Panc1 (cell line): ENCODE measurements around the gene ARGLU1. TPM values are rescaled to one million over a fixed set of nuclear protein-coding genes. Genes with fewer than 3 reads are reported as not detected.

Source experiments
- ATAC-seq: fragments of 200-7000 bp; cut with Tn5 transposase; 2 replicates; pipeline ENCODE4 v1.9.1; 2020; ENCODE audit warnings: mild to moderate bottlenecking, moderate library complexity
- BruUV-seq: library from RNA; stranded (reverse); fragments of 400-500 nt; replicated peaks from 2 replicates; lab custom pipeline; 2021; lab: Mats Ljungman, UMichigan
- CTCF ChIA-PET: fragments of 300-600 bp; sonication (Branson Sonifier 250); formaldehyde crosslinking; loops from one replicate; lab custom pipeline; 2022; ENCODE audit warnings: antibody characterized with exemption; lab: Charles Lee
- POLR2A ChIA-PET: fragments of 300-600 bp; sonication (Branson Sonifier 250); formaldehyde crosslinking; loops from one replicate; lab custom pipeline; 2022; ENCODE audit warnings: antibody characterized with exemption; lab: Charles Lee
- DNase-seq: peaks from one replicate; pipeline ENCODE4 v3.0.0-alpha.2; 2010; ENCODE audit warnings: low read depth, low spot score
- H3K27ac ChIP-seq: 2 replicates; pipeline ENCODE4 v1.5.1; 2011; ENCODE audit warnings: mild to moderate bottlenecking, low read length, inconsistent platforms
- H3K27me3 ChIP-seq: fragments of 200-500 bp; sonication (Bioruptor generic); 2 replicates; pipeline ENCODE4 v1.6.0; 2014; ENCODE audit warnings: low read length, inconsistent platforms; ENCODE audit not compliant: control insufficient read depth, insufficient read depth
- H3K36me3 ChIP-seq: fragments of 200-500 bp; sonication (Bioruptor generic); 2 replicates; pipeline ENCODE4 v1.5.1; 2014; ENCODE audit warnings: inconsistent platforms, mild to moderate bottlenecking, low read length, moderate library complexity; ENCODE audit not compliant: control insufficient read depth, insufficient read depth
- H3K4me1 ChIP-seq: 2 replicates; pipeline ENCODE4 v1.5.1; 2011; ENCODE audit warnings: inconsistent platforms, mild to moderate bottlenecking, low read length, moderate library complexity; ENCODE audit not compliant: control insufficient read depth, insufficient read depth
- H3K4me3 ChIP-seq, 2 experiments: 2 replicates each; pipeline ENCODE4 v1.5.1; 2011 to 2012; ENCODE audit warnings: low read depth in 2 of 2, low read length in 2 of 2, mild to moderate bottlenecking in 2 of 2, inconsistent platforms in 1 of 2, moderate library complexity in 1 of 2
- H3K9me3 ChIP-seq: fragments of 200-500 bp; sonication (Bioruptor generic); 2 replicates; pipeline ENCODE4 v1.5.1; 2014; ENCODE audit warnings: low read depth, mild to moderate bottlenecking, inconsistent platforms, low read length, moderate library complexity; ENCODE audit not compliant: control insufficient read depth, insufficient read depth
- CTCF ChIP-seq: fragments of 450-650 bp; IDR thresholded peaks from 2 replicates; pipeline ENCODE4 v1.5.1; 2017; ENCODE audit warnings: mild to moderate bottlenecking
- POLR2AphosphoS5 ChIP-seq: IDR thresholded peaks from 2 replicates; pipeline ENCODE4 v1.6.1; 2012; ENCODE audit warnings: mild to moderate bottlenecking, low read depth, low read length, moderate library complexity
- REST ChIP-seq, 2 experiments: IDR thresholded peaks; 2 replicates each; pipeline ENCODE4 v1.6.1; 2011 to 2012; ENCODE audit warnings: low read depth in 2 of 2, control low read depth in 1 of 2, low read length in 1 of 2, mild to moderate bottlenecking in 1 of 2, moderate library complexity in 1 of 2; ENCODE audit not compliant: insufficient read depth in 1 of 2
- SIN3A ChIP-seq: IDR thresholded peaks from 2 replicates; pipeline ENCODE4 v1.6.1; 2012; ENCODE audit warnings: low read depth, mild to moderate bottlenecking, low read length, moderate library complexity, borderline replicate concordance; ENCODE audit not compliant: insufficient read depth
- TCF7L2 ChIP-seq: IDR thresholded peaks from 2 replicates; pipeline ENCODE4 v1.6.1; 2011; ENCODE audit warnings: mild to moderate bottlenecking, low read depth, low read length, inconsistent platforms
- in situ Hi-C: cut with HindIII; loops from 2 replicates; pipeline ENCODE4 v1.10.0; 2016; ENCODE audit warnings: low sequenced_read_pairs, low pct_unique_long_range_greater_than_20kb
- intact Hi-C: fragments of 100-400 bp; cut with micrococcal nuclease; formaldehyde crosslinking; loops from one replicate; pipeline ENCODE4 v1.10.0; 2022; ENCODE audit not compliant: unreplicated experiment
- total RNA-seq: library from RNA; stranded (reverse); gene quantifications from one replicate; pipeline ENCODE4 v1.2.1, GENCODE V29; 2021; ENCODE audit not compliant: unreplicated experiment

Gene ARGLU1
- total RNA-seq, 1 experiment from 2014 or later: 38.5 TPM

GRCh38 chr13:106493533-106494220 lies 74.3 kb downstream of the ARGLU1 start:
- no peak for DNase-seq
- Histone ChIP-seq H3K27me3 (no peaks in the 10 kb centered on the region), H3K36me3 (no peaks in the 10 kb centered on the region), H3K27ac (no peak overlapping the region), H3K4me1 (no peaks in the 10 kb centered on the region), H3K9me3 (no peaks in the 10 kb centered on the region), H3K4me3 (no peak overlapping the region)
- no peak for TF ChIP-seq REST (IDR thresholded peaks at IDR 0.05; ENCODE audit: insufficient read depth in 1 of 2, low read depth in 2 of 2, low read length in 1 of 2)
- no peak for TF ChIP-seq CTCF
- no peak for TF ChIP-seq SIN3A
- TF ChIP-seq POLR2AphosphoS5: no peak
- no peak for TF ChIP-seq TCF7L2
- no peak for ATAC-seq
- BruUV-seq: no TSS peak
- ChIA-PET CTCF (no interaction called here), POLR2A (no interaction called here)
- intact Hi-C loops (no loop called here), in situ Hi-C loops (no loop called here)

GRCh38 chr13:106492588-106493475 lies 75.1 kb downstream of the ARGLU1 start:
- BruUV-seq: no TSS peak
- Histone ChIP-seq H3K36me3 (no peaks in the 10 kb centered on the region), H3K4me3 (no peak overlapping the region), H3K27ac (no peak overlapping the region), H3K9me3 (no peaks in the 10 kb centered on the region), H3K4me1 (no peaks in the 10 kb centered on the region), H3K27me3 (no peaks in the 10 kb centered on the region)
- DNase-seq (no peak), ATAC-seq (no peak)
- ChIA-PET POLR2A (no interaction called here), CTCF (no interaction called here)
- in situ Hi-C loops (no loop called here), intact Hi-C loops (no loop called here)
- TF ChIP-seq CTCF (no peak), POLR2AphosphoS5 (no peak), TCF7L2 (no peak), SIN3A (no peak), REST (IDR thresholded peaks at IDR 0.05; ENCODE audit: insufficient read depth in 1 of 2, low read depth in 2 of 2, low read length in 1 of 2) (no peak)
